OCI-LY7 (cell line): ENCODE data around the gene PPP2R5C.

Source experiments
- CTCF ChIP-seq: fragments of 200-600 bp; sonication (generic); conservative IDR thresholded peaks from 2 replicates; pipeline ENCODE4 v1.5.1; 2014; ENCODE audit warnings: mild to moderate bottlenecking, antibody characterized with exemption, low read length, moderate library complexity, mixed read lengths
- EZH2phosphoT487 ChIP-seq: fragments of 200-600 bp; sonication (generic); IDR thresholded peaks from 2 replicates; pipeline ENCODE4 v1.6.1; 2018; ENCODE audit warnings: low read depth, borderline replicate concordance, mild to moderate bottlenecking, mixed run types, antibody characterized with exemption, low read length, moderate library complexity, mixed read lengths

- TF ChIP-seq CTCF, result no peak
- TF ChIP-seq EZH2phosphoT487, result no peak
Measured at GRCh38 chr14:101916816-101917412, 155.4 kb downstream of the PPP2R5C start.
